Measurements from ENCODE around the gene RRP36. TPM values are rescaled to one million over a fixed set of nuclear protein-coding genes. Genes with fewer than 3 reads are reported as not detected.

RRP36 gene
- total RNA-seq, 1 experiment from 2014 or later, result 133 TPM

DNA sequence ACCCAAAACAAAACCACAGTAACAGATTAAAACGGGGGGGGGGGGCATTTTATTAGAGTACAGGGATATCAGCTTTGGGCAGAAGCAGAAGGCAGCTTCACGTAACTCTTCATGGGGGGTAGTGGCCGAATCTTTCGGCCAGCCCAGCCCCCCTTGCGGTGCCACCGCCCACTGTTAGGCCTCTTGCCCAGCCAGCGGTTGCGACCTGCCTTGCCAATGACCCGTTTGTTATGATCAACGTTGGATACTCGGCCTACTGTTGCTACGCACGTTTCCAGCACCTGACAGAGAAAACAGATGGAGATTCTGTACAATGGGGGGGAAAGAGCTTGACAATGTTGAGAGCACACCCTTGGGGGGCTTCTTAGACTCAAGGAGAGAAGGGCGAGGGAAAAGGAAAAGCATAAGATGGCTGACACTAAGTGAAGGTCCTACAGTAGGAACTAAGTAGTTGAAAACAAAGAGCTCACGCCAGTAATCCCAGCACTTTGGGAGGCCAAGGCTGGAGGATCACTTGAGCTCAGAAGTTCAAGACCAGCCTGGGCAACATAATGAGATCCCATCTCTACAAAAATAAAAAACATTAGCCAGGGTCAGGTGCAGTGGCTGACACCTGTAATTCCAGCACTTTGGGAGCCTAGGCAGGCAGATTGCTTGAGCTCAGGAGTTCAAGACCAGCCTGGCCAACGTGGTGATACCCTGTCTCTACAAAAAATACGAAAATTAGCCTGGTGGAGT, 33.0 kb downstream of the RRP36 start:
- H3K9ac ChIP-seq (ENCODE audit: low read length), result peak overlapping the region; percentile 94; the same call in 1 of the 2 replicates
- peaks cover 16% of the 10 kb centered on the region; the same call in 1 of the 2 replicates for H3K36me3 ChIP-seq (ENCODE audit: low read depth, low read length)
- no peaks in the 10 kb centered on the region for H3K9me3 ChIP-seq (ENCODE audit: low read length)
- no peaks in the 10 kb centered on the region for H3F3A ChIP-seq (ENCODE audit: low read length, unreplicated experiment)
- peaks cover 28% of the 10 kb centered on the region for H3K4me1 ChIP-seq (ENCODE audit: insufficient read depth, low read length)
- POLR2A ChIA-PET (ENCODE audit: unreplicated experiment), result interaction anchor here (0.5 to 0.8 kb wide), 5 partner anchors 40 to 373 kb away, joined by 3 to 15 read pairs (median 9); partner anchors contain the start of genes ABCC10 and KLHDC3
- H2AFZ ChIP-seq (ENCODE audit: low read length), result peak overlapping the region; percentile 56; the same call in 1 of the 2 replicates
- CTCF ChIA-PET, result interaction anchor here (0.6 kb wide), 1 partner anchor 95 kb away, joined by 3 read pairs; no protein-coding TSS in a partner anchor
- peak overlapping the region; percentile 95 for H3K4me2 ChIP-seq (ENCODE audit: low read length)
- H3K27me3 ChIP-seq (ENCODE audit: low read length), result no peaks in the 10 kb centered on the region
- no peaks in the 10 kb centered on the region for H3K9me2 ChIP-seq (replicated peaks; ENCODE audit: low read length)
- ATAC-seq (no peak), DNase-seq (no peak)
- H3K79me2 ChIP-seq (ENCODE audit: low read length), result peaks cover 39% of the 10 kb centered on the region
- TF ChIP-seq EZH2phosphoT487 (IDR thresholded peaks at IDR 0.05; ENCODE audit: borderline replicate concordance, low read length) (no peak), EZH2 (IDR thresholded peaks at IDR 0.05; ENCODE audit: low read length, unreplicated experiment) (no peak)
- TF ChIP-seq, protein P1, sequence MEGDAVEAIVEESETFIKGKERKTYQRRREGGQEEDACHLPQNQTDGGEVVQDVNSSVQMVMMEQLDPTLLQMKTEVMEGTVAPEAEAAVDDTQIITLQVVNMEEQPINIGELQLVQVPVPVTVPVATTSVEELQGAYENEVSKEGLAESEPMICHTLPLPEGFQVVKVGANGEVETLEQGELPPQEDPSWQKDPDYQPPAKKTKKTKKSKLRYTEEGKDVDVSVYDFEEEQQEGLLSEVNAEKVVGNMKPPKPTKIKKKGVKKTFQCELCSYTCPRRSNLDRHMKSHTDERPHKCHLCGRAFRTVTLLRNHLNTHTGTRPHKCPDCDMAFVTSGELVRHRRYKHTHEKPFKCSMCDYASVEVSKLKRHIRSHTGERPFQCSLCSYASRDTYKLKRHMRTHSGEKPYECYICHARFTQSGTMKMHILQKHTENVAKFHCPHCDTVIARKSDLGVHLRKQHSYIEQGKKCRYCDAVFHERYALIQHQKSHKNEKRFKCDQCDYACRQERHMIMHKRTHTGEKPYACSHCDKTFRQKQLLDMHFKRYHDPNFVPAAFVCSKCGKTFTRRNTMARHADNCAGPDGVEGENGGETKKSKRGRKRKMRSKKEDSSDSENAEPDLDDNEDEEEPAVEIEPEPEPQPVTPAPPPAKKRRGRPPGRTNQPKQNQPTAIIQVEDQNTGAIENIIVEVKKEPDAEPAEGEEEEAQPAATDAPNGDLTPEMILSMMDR (conservative IDR thresholded peaks at IDR 0.05; ENCODE audit: low read depth, low read length), result no peak
- TSS peak; percentile 98 for BruUV-seq (replicated peaks)
- peaks cover 6% of the 10 kb centered on the region; the same call in 1 of the 2 replicates for H4K20me1 ChIP-seq (ENCODE audit: low read length)
- intact Hi-C loops (cut with micrococcal nuclease), result no loop called here
- peak overlapping the region; percentile 74 for H3K4me3 ChIP-seq (ENCODE audit: low read length)
- H3K27ac ChIP-seq (ENCODE audit: low read length), result peak overlapping the region; percentile 27

GRCh38 chr6:43055966-43056365, 34.5 kb downstream of the RRP36 start:
- H3K4me3 ChIP-seq (ENCODE audit: low read length), result no peak overlapping the region
- ChIA-PET CTCF (no interaction called here), POLR2A (ENCODE audit: unreplicated experiment) (no interaction called here)
- no peak for DNase-seq
- no peaks in the 10 kb centered on the region for H3K9me3 ChIP-seq (ENCODE audit: low read length)
- H3K4me2 ChIP-seq (ENCODE audit: low read length), result no peak overlapping the region
- H4K20me1 ChIP-seq (ENCODE audit: low read length), result peaks cover 6% of the 10 kb centered on the region; the same call in 1 of the 2 replicates
- H3K9me2 ChIP-seq (replicated peaks; ENCODE audit: low read length), result no peaks in the 10 kb centered on the region
- peaks cover 16% of the 10 kb centered on the region; the same call in 1 of the 2 replicates for H3K36me3 ChIP-seq (ENCODE audit: low read depth, low read length)
- H3F3A ChIP-seq (ENCODE audit: low read length, unreplicated experiment), result no peaks in the 10 kb centered on the region
- no peak for ATAC-seq
- TF ChIP-seq EZH2 (IDR thresholded peaks at IDR 0.05; ENCODE audit: low read length, unreplicated experiment) (no peak), EZH2phosphoT487 (IDR thresholded peaks at IDR 0.05; ENCODE audit: borderline replicate concordance, low read length) (no peak)
- TF ChIP-seq, protein P1 (conservative IDR thresholded peaks at IDR 0.05; ENCODE audit: low read depth, low read length), result no peak
- no peak overlapping the region for H3K9ac ChIP-seq (ENCODE audit: low read length)
- peaks cover 34% of the 10 kb centered on the region for H3K4me1 ChIP-seq (ENCODE audit: insufficient read depth, low read length)
- intact Hi-C loops (cut with micrococcal nuclease), result no loop called here
- H2AFZ ChIP-seq (ENCODE audit: low read length), result no peak overlapping the region
- no TSS peak for BruUV-seq (replicated peaks)
- peaks cover 44% of the 10 kb centered on the region for H3K79me2 ChIP-seq (ENCODE audit: low read length)
- H3K27me3 ChIP-seq (ENCODE audit: low read length), result no peaks in the 10 kb centered on the region
- no peak overlapping the region for H3K27ac ChIP-seq (ENCODE audit: low read length)

DNA sequence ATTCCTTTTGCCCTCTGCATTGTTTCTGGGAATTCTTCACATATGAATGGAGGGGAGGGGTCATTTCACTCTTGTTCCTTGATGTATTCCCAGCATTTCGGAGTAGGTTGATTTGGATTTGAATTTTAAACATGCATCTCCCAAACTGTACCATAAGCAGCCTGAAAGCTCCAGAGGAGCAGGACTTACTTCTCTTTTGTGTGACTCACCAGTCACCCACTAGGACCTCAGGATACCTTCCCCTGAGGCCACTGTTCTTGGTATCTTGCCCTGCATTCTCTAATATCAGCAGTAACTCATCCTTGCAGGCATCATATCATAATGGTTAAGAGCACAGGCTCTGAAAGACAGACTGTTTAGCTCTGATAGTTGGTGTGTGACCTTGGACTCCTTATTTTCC, 37.1 kb downstream of the RRP36 start:
- H3K27ac ChIP-seq (ENCODE audit: low read length), result peak overlapping the region; percentile 14; the same call in 1 of the 2 replicates
- no TSS peak for BruUV-seq (replicated peaks)

More for the DNA sequence above, 37.1 kb downstream of the RRP36 start:
- H4K20me1 ChIP-seq (ENCODE audit: low read length), result peaks cover 6% of the 10 kb centered on the region; the same call in 1 of the 2 replicates
- ATAC-seq (no peak), DNase-seq (peak; percentile 33)
- peaks cover 16% of the 10 kb centered on the region; the same call in 1 of the 2 replicates for H3K36me3 ChIP-seq (ENCODE audit: low read depth, low read length)
- ChIA-PET POLR2A (ENCODE audit: unreplicated experiment) (no interaction called here), CTCF (no interaction called here)
- peaks cover 29% of the 10 kb centered on the region for H3K79me2 ChIP-seq (ENCODE audit: low read length)
- H3K9me2 ChIP-seq (replicated peaks; ENCODE audit: low read length), result no peaks in the 10 kb centered on the region
- peaks cover 28% of the 10 kb centered on the region for H3K4me1 ChIP-seq (ENCODE audit: insufficient read depth, low read length)
- no peaks in the 10 kb centered on the region for H3F3A ChIP-seq (ENCODE audit: low read length, unreplicated experiment)
- H3K9me3 ChIP-seq (ENCODE audit: low read length), result no peaks in the 10 kb centered on the region
- peak overlapping the region; percentile 93 for H3K4me2 ChIP-seq (ENCODE audit: low read length)
- intact Hi-C loops (cut with micrococcal nuclease), result no loop called here
- H3K9ac ChIP-seq (ENCODE audit: low read length), result peak overlapping the region; percentile 93
- TF ChIP-seq EZH2phosphoT487 (IDR thresholded peaks at IDR 0.05; ENCODE audit: borderline replicate concordance, low read length), result no peak
- no peaks in the 10 kb centered on the region for H3K27me3 ChIP-seq (ENCODE audit: low read length)
- no peak overlapping the region for H2AFZ ChIP-seq (ENCODE audit: low read length)
- H3K4me3 ChIP-seq (ENCODE audit: low read length), result peak overlapping the region; percentile 91
